Breast epithelium (tissue), 3 donors: Measurements from ENCODE around the gene CEP68.

Experiments
- CTCF ChIP-seq, 3 donors: fragments of 450-650 bp; IDR thresholded peaks; one replicate each; pipeline ENCODE4 v1.5.1; 2016 to 2017; ENCODE audit warnings: antibody characterized with exemption in 3 of 3, mild to moderate bottlenecking in 3 of 3, moderate library complexity in 3 of 3
- POLR2A ChIP-seq: fragments of 450-650 bp; IDR thresholded peaks from one replicate; pipeline ENCODE4 v1.6.1; 2016; ENCODE audit warnings: antibody characterized with exemption, mild to moderate bottlenecking, moderate library complexity

GRCh38 chr2:65046633-65047407 lies 9.4 kb upstream of the CEP68 start:
- no peak for TF ChIP-seq CTCF (IDR thresholded peaks at IDR 0.05)
- TF ChIP-seq POLR2A = no peak
